ENCODE measurements around the gene NFATC4. TPM values are rescaled to one million over a fixed set of nuclear protein-coding genes. Genes with fewer than 3 reads are reported as not detected.
"Not testable (repeated sequence)": the region's sequence is repeated elsewhere in the genome, so short reads cannot be mapped to it uniquely, and the experiment has no call there.

Gene NFATC4
- total RNA-seq, 1 experiment from 2014 or later = 45.5 TPM

DNA sequence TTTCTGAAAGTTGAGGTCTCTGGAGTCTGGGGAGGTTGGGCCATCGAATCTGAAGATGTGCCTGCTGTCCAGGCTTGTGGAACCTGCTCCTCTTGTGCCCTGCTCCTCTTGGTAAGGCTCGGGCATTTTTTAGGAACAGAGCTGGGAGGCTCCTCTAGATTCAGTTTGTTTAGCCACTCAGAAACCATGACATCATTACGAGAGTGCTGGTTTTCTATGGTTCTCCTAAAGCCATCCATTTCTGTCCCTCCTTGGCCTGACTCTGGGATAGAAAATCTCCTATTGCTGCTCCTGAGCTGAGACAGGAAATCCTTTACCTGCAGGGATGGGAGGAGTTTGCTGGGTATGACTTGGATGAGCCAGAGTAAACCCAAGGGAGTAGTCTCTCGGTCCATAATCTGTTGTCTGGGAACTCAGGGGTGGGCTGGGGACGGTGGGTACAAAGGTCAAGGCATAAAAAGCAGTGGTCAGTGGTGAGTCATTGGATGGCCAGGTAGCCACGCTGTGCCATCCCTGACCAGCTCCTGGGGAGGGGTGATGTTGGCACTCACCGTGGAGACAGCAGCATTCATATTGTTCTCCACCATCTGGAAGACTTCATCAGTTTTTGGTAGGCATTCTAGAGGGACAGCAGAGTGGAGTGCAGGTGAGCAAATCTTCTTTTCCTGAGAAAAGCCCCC, 30.7 kb upstream of the NFATC4 start:
- no peak for DNase-seq (ENCODE audit: low spot score)
- in situ Hi-C loops (cut with HindIII; ENCODE audit: low sequenced_read_pairs) = loop anchor here (5.0 kb wide), 1 partner anchor 85 kb away; no protein-coding TSS in a partner anchor

- no peak for DNase-seq (ENCODE audit: low spot score)
- in situ Hi-C loops (cut with HindIII; ENCODE audit: low sequenced_read_pairs) = loop anchor here (5.0 kb wide), 1 partner anchor 85 kb away; no protein-coding TSS in a partner anchor
These were observed 30.2 kb upstream of the NFATC4 start for GRCh38 chr14:24337824-24338175.

GRCh38 chr14:24338843-24339242, 29.1 kb upstream of the NFATC4 start:
- DNase-seq (ENCODE audit: low spot score) = no peak
- in situ Hi-C loops (cut with HindIII; ENCODE audit: low sequenced_read_pairs) = loop anchor here (5.0 kb wide), 1 partner anchor 83 kb away; no protein-coding TSS in a partner anchor

- DNase-seq (ENCODE audit: low spot score) = no peak
- in situ Hi-C loops (cut with HindIII; ENCODE audit: low sequenced_read_pairs) = loop anchor here (5.0 kb wide), 1 partner anchor 83 kb away; no protein-coding TSS in a partner anchor
These were observed 28.5 kb upstream of the NFATC4 start, which contains the start of gene RIPK3 for GRCh38 chr14:24339284-24340151. Gene RIPK3 (minus strand): TSS chr14:24339991. CDS start chr14:24339826, 165 bp downstream.

DNA sequence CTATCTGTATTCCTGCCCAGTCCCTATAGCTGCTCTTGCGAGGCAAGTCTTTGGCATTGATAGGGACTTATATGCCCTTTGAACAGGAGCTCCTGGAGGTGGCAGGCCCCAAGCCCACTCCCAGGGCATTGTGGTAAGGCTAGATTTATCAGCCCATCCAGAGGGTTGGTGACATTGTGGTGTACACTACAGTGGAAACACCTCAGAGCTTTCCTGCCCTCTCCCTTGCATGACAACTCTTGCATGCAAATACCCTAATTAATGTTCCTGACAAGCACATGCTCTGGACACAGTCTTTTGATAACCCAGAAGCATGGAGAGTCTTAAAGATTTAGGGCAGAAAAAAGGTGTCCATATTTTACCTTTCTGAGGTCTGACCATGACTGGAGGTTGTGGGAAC, 27.4 kb upstream of the NFATC4 start:
- no peak for DNase-seq (ENCODE audit: low spot score)
- in situ Hi-C loops (cut with HindIII; ENCODE audit: low sequenced_read_pairs) = no loop called here

DNA sequence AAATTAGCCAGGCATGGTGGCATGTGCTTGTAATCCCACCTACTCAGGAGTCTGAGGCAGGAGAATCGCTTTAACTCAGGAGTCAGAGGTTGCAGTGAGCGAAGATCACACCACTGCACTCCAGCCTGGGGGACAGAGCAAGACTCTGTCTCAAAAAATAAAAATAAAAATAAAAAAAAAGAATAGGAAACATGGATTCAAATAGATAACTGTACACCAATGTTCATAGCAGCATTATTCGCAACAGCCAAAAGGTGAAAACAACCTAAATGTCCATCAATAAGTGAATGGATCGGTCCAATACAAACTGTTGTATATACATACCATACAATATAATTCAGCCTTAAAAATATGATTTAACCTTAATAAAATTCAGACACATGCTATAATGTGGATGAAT, 25.1 kb upstream of the NFATC4 start:
- no peak for DNase-seq (ENCODE audit: low spot score)
- in situ Hi-C loops (cut with HindIII; ENCODE audit: low sequenced_read_pairs) = no loop called here

- in situ Hi-C loops (cut with HindIII; ENCODE audit: low sequenced_read_pairs) = no loop called here
- DNase-seq (ENCODE audit: low spot score) = no peak
These were observed 24.0 kb upstream of the NFATC4 start for GRCh38 chr14:24343795-24344660.

DNA sequence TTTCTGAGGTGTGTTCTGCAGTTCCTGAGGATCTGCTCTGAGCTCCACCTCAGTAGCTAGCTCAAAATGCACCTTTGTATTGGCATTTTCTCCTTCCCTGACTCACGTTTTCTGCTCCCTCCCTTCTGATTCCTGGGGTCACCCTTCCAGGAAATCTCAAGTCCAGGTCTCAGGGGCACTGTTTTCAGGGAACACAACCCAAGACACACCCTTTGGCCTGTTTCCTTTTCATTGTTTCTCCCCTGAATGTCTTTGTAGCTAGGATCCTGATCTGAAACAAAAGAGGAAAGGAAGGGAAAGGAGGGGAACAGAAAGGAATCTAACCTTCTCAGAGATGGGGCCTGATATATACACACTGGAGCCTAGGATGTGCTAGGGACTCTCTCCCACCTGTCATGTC, 20.9 kb upstream of the NFATC4 start:
- no peak for DNase-seq (ENCODE audit: low spot score)
- in situ Hi-C loops (cut with HindIII; ENCODE audit: low sequenced_read_pairs) = no loop called here

DNA sequence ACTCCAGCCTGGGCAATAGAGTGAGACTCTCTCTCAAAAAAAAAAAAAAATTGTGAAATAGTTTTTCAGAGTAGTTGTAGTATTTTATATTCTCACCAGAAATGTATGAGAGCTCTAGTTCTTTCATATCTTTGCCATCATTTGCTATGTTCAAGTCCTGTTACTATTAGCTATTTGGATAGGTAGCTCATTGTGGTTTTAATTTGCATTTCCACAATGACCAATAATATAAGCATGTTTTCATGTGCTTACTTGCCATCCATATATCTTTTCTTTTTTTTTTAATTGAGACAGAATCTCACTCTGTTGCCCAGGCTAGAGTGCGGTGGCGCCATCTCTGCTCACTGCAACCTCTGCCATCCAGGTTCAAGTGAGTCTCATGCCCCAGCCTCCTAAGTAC, 19.8 kb upstream of the NFATC4 start:
- no peak for DNase-seq (ENCODE audit: low spot score)
- in situ Hi-C loops (cut with HindIII; ENCODE audit: low sequenced_read_pairs) = no loop called here

DNA sequence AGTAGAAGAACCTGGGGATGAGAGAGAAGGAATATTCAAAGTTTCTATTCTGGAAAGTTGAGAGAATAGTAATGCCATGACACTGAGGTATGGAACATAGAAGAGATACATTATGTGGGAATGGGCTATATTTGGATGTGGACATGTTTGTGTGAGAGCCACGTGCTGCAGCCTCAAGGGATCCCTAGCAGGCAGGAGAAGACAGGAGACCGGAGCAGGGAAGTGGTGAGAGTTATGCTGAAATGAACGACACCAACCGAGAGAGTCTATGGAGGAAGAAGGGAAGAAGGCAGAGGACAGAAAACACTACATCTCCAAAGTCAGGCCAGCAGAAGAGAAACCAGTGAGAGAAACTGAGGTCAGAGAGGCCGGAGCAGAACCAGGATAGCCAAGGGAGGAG, 18.2 kb upstream of the NFATC4 start:
- in situ Hi-C loops (cut with HindIII; ENCODE audit: low sequenced_read_pairs) = no loop called here
- no peak for DNase-seq (ENCODE audit: low spot score)

DNA sequence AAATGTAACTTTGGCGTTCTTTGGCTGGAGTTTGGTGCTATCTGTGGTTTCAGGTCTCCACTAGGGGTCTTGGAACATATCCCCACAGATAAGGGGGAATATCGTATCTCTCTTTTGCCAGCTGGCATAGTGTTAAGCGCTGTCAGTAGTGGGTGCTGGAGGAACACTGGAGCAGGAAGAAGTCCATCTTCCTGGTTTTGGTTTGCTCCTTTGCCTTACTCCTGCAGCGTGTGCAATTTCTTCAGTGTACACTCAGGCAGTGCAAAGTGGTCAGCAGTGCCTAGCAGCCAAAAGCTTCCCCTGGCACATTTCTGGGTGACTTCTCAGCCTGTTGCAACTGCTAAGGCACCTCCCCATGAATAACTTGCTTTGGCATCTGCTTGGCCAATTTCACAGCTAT, 16.5 kb upstream of the NFATC4 start:
- in situ Hi-C loops (cut with HindIII; ENCODE audit: low sequenced_read_pairs) = no loop called here
- no peak for DNase-seq (ENCODE audit: low spot score)

DNA sequence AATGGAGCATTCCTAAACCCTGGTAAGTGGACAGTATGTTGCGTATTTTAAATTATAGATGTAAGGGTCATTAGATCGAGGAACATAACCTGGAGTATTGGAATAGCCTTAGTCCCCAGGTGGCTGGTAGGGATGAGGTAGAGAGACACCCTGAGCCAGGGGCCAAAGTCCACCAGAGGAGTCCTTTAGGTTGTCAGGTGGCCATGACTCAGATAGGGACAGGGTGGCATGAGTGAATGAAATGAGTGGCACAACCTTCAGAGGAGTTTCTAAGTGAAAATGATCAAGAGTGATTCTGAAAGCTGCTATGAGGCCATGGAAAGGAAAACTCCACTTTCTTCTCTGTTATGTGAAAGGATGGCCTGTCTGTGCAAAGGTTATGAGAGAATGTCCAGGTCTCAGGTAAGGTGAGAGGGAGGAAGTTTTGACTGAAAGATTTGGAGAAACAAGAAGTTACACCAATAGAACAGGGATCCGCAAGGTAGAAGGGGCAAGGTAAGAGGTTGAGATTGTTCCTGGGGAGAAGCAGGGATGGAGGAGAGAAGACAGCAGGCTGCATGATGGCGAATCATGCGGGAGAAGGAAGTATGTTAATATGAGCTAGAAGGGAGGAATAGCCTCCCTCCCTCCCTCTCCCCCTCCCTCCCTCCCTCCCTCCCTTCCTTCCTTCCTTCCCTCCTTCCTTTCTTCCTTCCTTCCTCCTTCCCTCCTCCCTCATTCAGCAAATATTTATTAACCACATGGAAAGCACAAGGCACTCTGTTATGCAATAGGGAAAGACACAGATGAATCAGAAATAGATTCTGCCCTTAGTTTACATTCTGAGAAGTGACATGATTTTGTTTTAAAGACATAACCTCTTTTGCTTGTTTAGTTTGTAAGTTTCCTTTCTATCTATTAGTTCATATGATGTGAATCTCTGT, 14.2 kb upstream of the NFATC4 start:
- no peak for DNase-seq (ENCODE audit: low spot score)
- in situ Hi-C loops (cut with HindIII; ENCODE audit: low sequenced_read_pairs) = no loop called here

DNA sequence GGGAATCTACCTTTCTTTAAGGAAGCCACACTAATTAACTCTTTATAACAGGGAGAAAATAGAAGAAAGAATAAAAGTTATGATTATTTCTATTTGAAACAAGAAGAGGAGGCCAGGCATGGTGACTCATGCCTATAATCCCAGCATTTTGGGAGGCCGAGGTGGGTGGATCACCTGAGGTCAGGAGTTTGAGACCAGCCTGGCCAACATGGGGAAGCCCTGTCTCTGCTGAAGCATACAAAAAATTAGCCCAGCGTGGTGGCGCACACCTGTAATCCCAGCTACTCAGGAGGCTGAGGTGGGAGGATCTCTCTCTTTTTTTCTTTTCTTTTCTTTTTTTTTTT, 13.5 kb upstream of the NFATC4 start:
- DNase-seq (ENCODE audit: low spot score); in situ Hi-C loops (cut with HindIII; ENCODE audit: low sequenced_read_pairs): not testable (repeated sequence)

GRCh38 chr14:24355009-24355408, 13.0 kb upstream of the NFATC4 start:
- in situ Hi-C loops (cut with HindIII; ENCODE audit: low sequenced_read_pairs) = no loop called here
- DNase-seq (ENCODE audit: low spot score) = no peak

DNA sequence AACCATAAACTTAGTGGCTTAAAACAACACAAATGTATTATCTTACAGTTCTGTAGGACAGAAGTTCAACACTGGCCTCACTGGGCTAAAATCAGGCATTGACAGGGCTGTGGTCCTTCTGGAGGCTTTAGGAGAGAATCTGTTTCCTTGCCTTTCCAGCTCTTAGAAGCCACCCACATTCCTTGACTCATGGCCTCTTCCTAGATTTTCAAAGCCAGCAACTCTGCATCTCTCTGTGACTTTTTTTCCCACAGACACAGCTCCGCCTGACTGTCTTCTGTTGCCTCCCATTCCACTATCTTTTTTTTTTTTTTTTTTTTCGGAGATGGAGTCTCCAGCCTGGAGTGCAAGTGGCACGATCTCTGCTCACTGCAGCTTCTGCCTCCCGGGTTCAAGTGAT, 11.8 kb upstream of the NFATC4 start:
- in situ Hi-C loops (cut with HindIII; ENCODE audit: low sequenced_read_pairs) = no loop called here
- no peak for DNase-seq (ENCODE audit: low spot score)

GRCh38 chr14:24360281-24360680, 7.7 kb upstream of the NFATC4 start:
- in situ Hi-C loops (cut with HindIII; ENCODE audit: low sequenced_read_pairs) = no loop called here

DNA sequence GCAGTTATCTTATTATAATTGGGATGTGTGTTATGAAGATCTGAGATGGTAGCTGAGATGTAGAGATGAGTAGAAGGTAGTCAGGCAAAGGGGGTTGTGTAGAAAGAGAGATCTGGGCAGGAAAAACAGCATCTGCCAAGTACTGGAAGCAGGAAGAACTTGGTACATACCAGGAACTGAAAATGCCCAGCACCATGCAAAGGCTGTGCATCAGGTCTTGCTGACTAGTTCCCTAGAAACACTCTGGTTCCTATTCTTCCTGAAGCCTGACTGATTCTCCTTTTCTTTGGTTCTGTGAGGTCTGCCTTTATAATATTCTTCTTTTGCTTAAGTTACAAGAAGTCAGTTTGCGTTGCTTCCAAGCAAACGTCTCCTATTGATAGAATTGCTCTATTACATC, 6.7 kb upstream of the NFATC4 start:
- DNase-seq (ENCODE audit: low spot score) = no peak
- in situ Hi-C loops (cut with HindIII; ENCODE audit: low sequenced_read_pairs) = no loop called here

More at GRCh38 chr14:24360281-24360680, 7.7 kb upstream of the NFATC4 start:
- DNase-seq (ENCODE audit: low spot score) = no peak

- no peak for DNase-seq (ENCODE audit: low spot score)
- in situ Hi-C loops (cut with HindIII; ENCODE audit: low sequenced_read_pairs) = no loop called here
These were observed 5.6 kb upstream of the NFATC4 start for GRCh38 chr14:24362241-24362960.

All from G401 (cell line).